ENCODE data around the gene ADAMTS3.
A peak's percentile ranks its signal among the peaks of the same experiment; 100 is the strongest.

ADAMTS3 gene

GRCh38 chr4:72374159-72374558 lies 194.9 kb downstream of the ADAMTS3 start:
- in situ Hi-C loops (cut with MboI; ENCODE audit: low pct_unique_long_range_greater_than_20kb, low sequenced_read_pairs): no loop called here
- DNase-seq: no peak

GRCh38 chr4:72366601-72367000 lies 202.4 kb downstream of the ADAMTS3 start:
- in situ Hi-C loops (cut with MboI; ENCODE audit: low pct_unique_long_range_greater_than_20kb, low sequenced_read_pairs): no loop called here
- no peak for DNase-seq

DNA sequence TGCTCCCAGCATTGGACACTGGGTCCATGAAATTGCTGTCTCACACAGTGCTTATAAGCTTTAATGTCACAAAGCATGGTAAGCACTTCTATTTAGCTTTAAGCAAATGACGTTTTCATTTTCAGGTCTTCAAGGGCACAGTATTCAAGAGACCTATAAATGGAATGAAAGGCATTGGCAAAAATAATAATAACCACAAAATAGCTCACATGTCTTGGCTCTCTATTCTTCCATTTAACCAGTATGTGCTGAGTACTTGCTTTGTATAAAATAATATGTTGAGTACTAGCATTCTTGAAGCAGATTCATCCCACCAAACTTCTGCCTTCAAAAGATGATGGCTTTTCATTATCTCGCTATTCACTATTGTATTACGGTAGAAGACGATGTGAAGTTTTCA lies 203.0 kb downstream of the ADAMTS3 start:
- in situ Hi-C loops (cut with MboI; ENCODE audit: low pct_unique_long_range_greater_than_20kb, low sequenced_read_pairs): no loop called here
- DNase-seq: no peak

DNA sequence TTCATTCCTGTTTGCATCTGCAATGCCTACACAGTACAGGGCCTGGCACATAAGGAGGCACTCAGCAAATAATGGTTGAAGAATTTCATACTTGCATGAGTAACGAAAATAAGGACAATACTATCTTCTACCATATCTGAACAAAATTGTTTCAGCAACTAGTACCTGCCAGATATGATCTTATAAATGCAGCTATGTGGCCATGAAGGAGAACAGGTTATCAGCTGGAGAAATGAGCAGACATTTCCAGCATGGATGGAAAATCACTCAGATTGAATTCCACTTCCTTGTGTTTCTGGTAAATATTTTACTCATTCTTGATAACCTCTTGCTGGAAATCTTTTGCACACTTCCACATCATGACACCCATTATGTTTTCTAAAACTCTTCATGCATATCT lies 204.0 kb downstream of the ADAMTS3 start:
- DNase-seq: no peak
- in situ Hi-C loops (cut with MboI; ENCODE audit: low pct_unique_long_range_greater_than_20kb, low sequenced_read_pairs): no loop called here

GRCh38 chr4:72360075-72360474 lies 208.9 kb downstream of the ADAMTS3 start:
- no peak for DNase-seq
- in situ Hi-C loops (cut with MboI; ENCODE audit: low pct_unique_long_range_greater_than_20kb, low sequenced_read_pairs): no loop called here

GRCh38 chr4:72358483-72358882 lies 210.5 kb downstream of the ADAMTS3 start:
- no peak for DNase-seq
- in situ Hi-C loops (cut with MboI; ENCODE audit: low pct_unique_long_range_greater_than_20kb, low sequenced_read_pairs): no loop called here

- in situ Hi-C loops (cut with MboI; ENCODE audit: low pct_unique_long_range_greater_than_20kb, low sequenced_read_pairs): no loop called here
These were observed 211.1 kb downstream of the ADAMTS3 start for GRCh38 chr4:72357908-72358307.

DNA sequence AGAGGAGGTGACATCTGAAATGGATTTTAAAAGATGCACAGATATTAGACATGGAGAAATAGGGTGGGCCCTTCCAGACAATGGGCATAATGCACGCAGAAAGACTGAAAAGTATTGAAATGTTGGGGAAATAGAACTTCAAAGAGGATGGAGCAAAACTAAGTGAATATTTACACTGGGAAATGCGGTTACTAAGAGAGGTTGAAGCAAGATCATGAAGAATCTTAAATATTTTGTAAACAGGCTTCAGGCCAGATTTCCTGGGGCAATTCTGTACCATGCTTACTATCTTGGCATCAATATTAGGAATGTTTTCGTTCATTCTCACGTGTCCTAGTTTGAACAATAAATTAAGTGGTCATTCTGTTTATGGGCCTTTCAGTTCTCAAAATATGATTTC lies 216.3 kb downstream of the ADAMTS3 start:
- no peak for DNase-seq
- in situ Hi-C loops (cut with MboI; ENCODE audit: low pct_unique_long_range_greater_than_20kb, low sequenced_read_pairs): no loop called here

More at GRCh38 chr4:72357908-72358307, 211.1 kb downstream of the ADAMTS3 start:
- no peak for DNase-seq

GRCh38 chr4:72351521-72351920 lies 217.5 kb downstream of the ADAMTS3 start:
- in situ Hi-C loops (cut with MboI; ENCODE audit: low pct_unique_long_range_greater_than_20kb, low sequenced_read_pairs): no loop called here
- no peak for DNase-seq

DNA sequence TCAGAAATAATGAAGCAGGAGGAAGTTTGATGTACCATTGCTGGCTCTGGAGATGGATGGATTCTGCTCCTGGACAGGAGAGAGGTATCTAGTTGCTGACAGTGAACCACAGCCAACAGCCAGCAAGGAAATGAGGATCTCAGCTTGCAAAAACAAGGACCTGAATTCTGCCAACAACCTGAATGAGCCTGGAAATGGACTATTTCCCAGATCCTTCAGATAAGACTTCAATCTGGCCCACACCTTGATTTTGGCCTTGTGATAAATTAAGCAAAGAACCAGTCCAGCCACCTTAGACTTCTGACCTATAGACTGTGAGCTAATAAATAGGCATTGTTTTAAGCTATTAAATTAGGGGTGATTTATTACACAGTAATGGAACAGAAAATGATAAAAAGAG lies 220.3 kb downstream of the ADAMTS3 start:
- DNase-seq: no peak

GRCh38 chr4:72344418-72344817 lies 224.6 kb downstream of the ADAMTS3 start:
- in situ Hi-C loops (cut with MboI; ENCODE audit: low pct_unique_long_range_greater_than_20kb, low sequenced_read_pairs): no loop called here
- no peak for DNase-seq

More for the DNA sequence above, 220.3 kb downstream of the ADAMTS3 start:
- in situ Hi-C loops (cut with MboI; ENCODE audit: low pct_unique_long_range_greater_than_20kb, low sequenced_read_pairs): no loop called here

- no peak for DNase-seq
- in situ Hi-C loops (cut with MboI; ENCODE audit: low pct_unique_long_range_greater_than_20kb, low sequenced_read_pairs): no loop called here
These were observed 227.6 kb downstream of the ADAMTS3 start for GRCh38 chr4:72341432-72341820.

DNA sequence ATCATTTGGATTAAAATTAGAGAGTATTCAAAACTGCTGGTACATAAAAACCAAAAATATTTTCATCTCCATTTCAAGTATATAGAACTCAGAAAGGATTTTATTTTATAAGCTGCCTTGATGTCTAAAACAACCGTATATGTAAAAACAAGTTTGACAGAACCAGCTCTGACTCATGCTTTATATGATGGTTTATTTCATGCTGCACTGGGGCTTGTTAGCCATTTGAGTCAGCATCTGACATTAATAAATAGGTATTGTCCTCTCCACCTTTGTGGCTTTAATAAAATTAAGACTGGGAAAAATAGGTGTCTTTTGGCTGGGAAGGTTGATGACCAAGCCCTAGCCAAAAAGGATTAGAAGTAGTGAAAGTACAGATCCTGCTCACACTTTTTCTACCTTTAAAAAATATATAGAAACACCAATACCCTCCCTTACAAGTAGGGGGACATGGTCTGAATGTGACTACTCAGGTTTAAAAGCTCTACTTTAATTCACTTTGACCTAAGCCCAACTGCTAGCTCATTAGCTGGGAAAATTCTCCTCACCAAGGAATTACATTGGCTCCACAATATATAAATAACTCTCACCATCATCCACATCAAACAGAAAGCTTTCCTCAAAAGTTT lies 228.1 kb downstream of the ADAMTS3 start:
- in situ Hi-C loops (cut with MboI; ENCODE audit: low pct_unique_long_range_greater_than_20kb, low sequenced_read_pairs): no loop called here
- no peak for DNase-seq

GRCh38 chr4:72338060-72338459 lies 231.0 kb downstream of the ADAMTS3 start:
- DNase-seq: no peak
- in situ Hi-C loops (cut with MboI; ENCODE audit: low pct_unique_long_range_greater_than_20kb, low sequenced_read_pairs): no loop called here

DNA sequence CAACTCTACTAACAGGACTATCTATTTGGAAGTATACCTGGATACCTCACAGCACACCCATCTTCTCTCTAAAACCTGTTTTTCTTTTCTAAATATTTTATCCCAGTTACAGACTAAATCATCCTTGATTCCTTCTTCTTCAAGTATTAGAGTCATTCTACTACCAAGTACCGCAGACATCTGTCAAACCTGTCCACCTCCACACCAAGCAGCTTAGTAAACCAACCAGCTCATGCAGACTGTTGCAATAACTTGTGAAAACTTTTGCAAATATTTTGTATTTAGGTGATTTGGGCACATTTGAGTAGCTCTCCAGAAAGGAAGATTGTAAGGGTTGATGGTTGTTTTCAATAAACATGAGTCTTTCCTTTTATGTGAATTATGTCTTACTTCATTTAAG lies 238.6 kb downstream of the ADAMTS3 start:
- no peak for DNase-seq
- in situ Hi-C loops (cut with MboI; ENCODE audit: low pct_unique_long_range_greater_than_20kb, low sequenced_read_pairs): no loop called here

DNA sequence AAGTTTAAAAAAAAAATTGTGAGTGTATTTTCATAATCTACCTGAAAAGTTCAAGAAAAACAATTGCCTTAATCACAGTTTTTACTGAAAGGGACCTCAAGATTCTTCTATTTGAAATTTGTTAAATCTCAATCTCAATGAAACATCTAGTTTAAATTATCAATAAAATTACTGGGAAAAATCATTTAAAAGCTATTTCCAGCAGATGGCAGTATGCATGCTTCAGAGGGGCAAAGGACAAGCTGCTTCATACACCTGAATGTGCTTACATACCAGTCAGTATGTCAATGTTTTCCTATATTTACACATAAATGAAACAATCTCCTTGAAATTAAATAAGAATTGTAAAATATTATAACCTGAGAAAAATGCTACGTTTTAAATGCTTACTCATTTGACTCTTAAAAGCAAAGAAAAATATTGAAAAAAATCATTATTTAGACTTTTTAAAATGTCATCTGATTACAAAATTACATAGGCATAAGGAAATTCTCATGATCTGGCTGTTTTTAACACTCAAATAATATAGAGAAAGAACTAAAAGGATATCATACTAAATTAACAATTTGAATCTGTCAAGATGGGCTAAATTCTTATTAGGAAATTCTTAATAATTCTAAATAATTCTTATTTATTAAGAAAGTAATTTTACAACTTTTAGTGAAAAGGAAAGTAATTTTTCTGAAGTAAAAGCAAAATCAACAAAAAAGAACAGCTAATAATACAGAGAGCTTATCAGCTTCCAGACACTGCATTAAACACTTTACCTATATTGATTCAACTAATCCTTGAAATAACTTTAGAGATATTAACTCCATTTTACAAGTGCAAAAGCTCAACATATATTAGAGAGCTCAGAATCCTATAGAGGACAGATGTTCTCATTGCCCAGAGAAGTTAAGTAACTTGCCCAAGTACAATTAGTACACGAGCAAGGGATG lies 242.1 kb downstream of the ADAMTS3 start:
- in situ Hi-C loops (cut with MboI; ENCODE audit: low pct_unique_long_range_greater_than_20kb, low sequenced_read_pairs): no loop called here
- peak; percentile 51 for DNase-seq

GRCh38 chr4:72325215-72325614 lies 243.8 kb downstream of the ADAMTS3 start:
- in situ Hi-C loops (cut with MboI; ENCODE audit: low pct_unique_long_range_greater_than_20kb, low sequenced_read_pairs): no loop called here
- DNase-seq: no peak

- DNase-seq: no peak
- in situ Hi-C loops (cut with MboI; ENCODE audit: low pct_unique_long_range_greater_than_20kb, low sequenced_read_pairs): loop anchor here (25.0 kb wide), 1 partner anchor 689 kb away; no protein-coding TSS in a partner anchor
These were observed 245.8 kb downstream of the ADAMTS3 start for GRCh38 chr4:72323227-72323626.

- in situ Hi-C loops (cut with MboI; ENCODE audit: low pct_unique_long_range_greater_than_20kb, low sequenced_read_pairs): loop anchor here (25.0 kb wide), 1 partner anchor 692 kb away; no protein-coding TSS in a partner anchor
- DNase-seq: no peak
These were observed 248.6 kb downstream of the ADAMTS3 start for GRCh38 chr4:72320223-72320948.

DNA sequence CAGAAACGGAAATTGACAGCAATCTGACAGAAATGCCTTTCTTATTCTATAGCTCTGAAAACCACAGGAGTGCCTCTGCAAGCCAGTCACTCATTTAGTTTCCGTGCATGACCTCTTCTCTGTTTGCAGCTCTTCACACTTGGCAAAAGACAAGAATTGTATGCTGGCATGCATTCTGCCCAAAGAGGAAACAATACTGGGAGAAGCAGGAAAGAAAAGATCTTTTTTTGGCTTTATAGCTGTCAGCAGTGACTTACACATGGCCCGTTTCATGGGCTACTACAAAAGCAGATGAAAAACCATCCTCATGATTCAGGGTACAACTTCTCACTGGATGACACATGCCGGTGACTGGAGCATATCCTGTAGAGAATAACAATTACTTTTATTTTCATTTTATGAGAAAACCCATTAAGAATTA lies 249.4 kb downstream of the ADAMTS3 start:
- in situ Hi-C loops (cut with MboI; ENCODE audit: low pct_unique_long_range_greater_than_20kb, low sequenced_read_pairs): loop anchor here (25.0 kb wide), 1 partner anchor 693 kb away; no protein-coding TSS in a partner anchor

More for the DNA sequence above, 249.4 kb downstream of the ADAMTS3 start:
- DNase-seq: peak; percentile 83
